WTC11 (cell line): ENCODE results near the gene ITPR1. TPM values are rescaled to one million over a fixed set of nuclear protein-coding genes. Genes with fewer than 3 reads are reported as not detected.

Experiments used
- ATAC-seq: fragments of 200-7000 bp; cut with Tn5 transposase; 2 replicates; pipeline ENCODE4 v1.10.0; 2021; ENCODE audit warnings: mild to moderate bottlenecking, moderate library complexity
- CTCF ChIA-PET: fragments of 300-600 bp; sonication (Branson Sonifier 250); formaldehyde crosslinking; loops from one replicate; lab custom pipeline; 2021; ENCODE audit warnings: antibody characterized with exemption; lab: Charles Lee
- POLR2A ChIA-PET: fragments of 350-600 bp; sonication (Branson Sonifier 250); formaldehyde crosslinking; loops from one replicate; lab custom pipeline; 2021; ENCODE audit warnings: antibody characterized with exemption; lab: Charles Lee
- DNase-seq: peaks from one replicate; pipeline ENCODE4 v3.0.0; 2021; ENCODE audit warnings: low spot score
- H3K27ac Mint-ChIP-seq: 2 replicates; pipeline ENCODE4 v1.8.0; 2021; ENCODE audit warnings: mixed read lengths
- H3K27me3 Mint-ChIP-seq: 2 replicates; pipeline ENCODE4 v1.8.0; 2021; ENCODE audit warnings: low read depth, mild to moderate bottlenecking, moderate library complexity, mixed read lengths
- H3K36me3 Mint-ChIP-seq: 2 replicates; pipeline ENCODE4 v1.8.0; 2021; ENCODE audit warnings: mixed read lengths
- H3K4me1 Mint-ChIP-seq: 2 replicates; pipeline ENCODE4 v1.8.0; 2022; ENCODE audit warnings: mixed read lengths
- H3K4me3 Mint-ChIP-seq: 2 replicates; pipeline ENCODE4 v1.8.0; 2021; ENCODE audit warnings: mild to moderate bottlenecking, moderate library complexity, mixed read lengths
- H3K9me3 Mint-ChIP-seq: 2 replicates; pipeline ENCODE4 v1.8.0; 2021; ENCODE audit warnings: mixed read lengths
- ATF2 ChIP-seq: sonication (generic); formaldehyde crosslinking; IDR thresholded peaks from 2 replicates; pipeline ENCODE4 v1.8.1; 2022; ENCODE audit warnings: low read depth, missing genetic modification reagents, borderline replicate concordance
- CBFB ChIP-seq: sonication (generic); formaldehyde crosslinking; IDR thresholded peaks from 2 replicates; pipeline ENCODE4 v1.8.1; 2022; ENCODE audit warnings: mild to moderate bottlenecking, low read depth, missing genetic modification reagents
- CREB1 ChIP-seq: sonication (generic); formaldehyde crosslinking; IDR thresholded peaks from 2 replicates; pipeline ENCODE4 v1.8.0; 2023; ENCODE audit warnings: mild to moderate bottlenecking, missing genetic modification reagents
- E2F1 ChIP-seq: sonication (generic); formaldehyde crosslinking; IDR thresholded peaks from 2 replicates; pipeline ENCODE4 v1.8.0; 2022; ENCODE audit warnings: mild to moderate bottlenecking, missing genetic modification reagents
- E2F5 ChIP-seq: sonication (generic); formaldehyde crosslinking; IDR thresholded peaks from 2 replicates; pipeline ENCODE4 v1.8.1; 2022; ENCODE audit warnings: mild to moderate bottlenecking, moderate library complexity, missing genetic modification reagents
- ESRRA ChIP-seq: sonication (generic); formaldehyde crosslinking; IDR thresholded peaks from 2 replicates; pipeline ENCODE4 v1.8.1; 2022; ENCODE audit warnings: mild to moderate bottlenecking, missing genetic modification reagents, borderline replicate concordance
- FOXP4 ChIP-seq: sonication (generic); formaldehyde crosslinking; IDR thresholded peaks from 2 replicates; pipeline ENCODE4 v1.8.0; 2022; ENCODE audit warnings: mild to moderate bottlenecking, missing genetic modification reagents
- GABPB1 ChIP-seq: sonication (generic); formaldehyde crosslinking; IDR thresholded peaks from 2 replicates; pipeline ENCODE4 v1.8.1; 2023; ENCODE audit warnings: mild to moderate bottlenecking, missing genetic modification reagents
- JUN ChIP-seq: sonication (generic); formaldehyde crosslinking; IDR thresholded peaks from 2 replicates; pipeline ENCODE4 v1.8.0; 2023; ENCODE audit warnings: mild to moderate bottlenecking, missing genetic modification reagents
- MLX ChIP-seq: sonication (generic); formaldehyde crosslinking; IDR thresholded peaks from 2 replicates; pipeline ENCODE4 v1.8.1; 2023; ENCODE audit warnings: mild to moderate bottlenecking, missing genetic modification reagents, moderate library complexity
- OVOL2 ChIP-seq: fragments of 250-450 bp; sonication (Bioruptor Pico); IDR thresholded peaks from 2 replicates; pipeline ENCODE4 v1.9.0; 2021; ENCODE audit warnings: mild to moderate bottlenecking, borderline replicate concordance
- PRRX2 ChIP-seq: fragments of 250-450 bp; sonication (Bioruptor Pico); IDR thresholded peaks from 2 replicates; pipeline ENCODE4 v1.8.0; 2021; ENCODE audit warnings: mild to moderate bottlenecking
- SOX15 ChIP-seq: fragments of 250-450 bp; sonication (Bioruptor Pico); IDR thresholded peaks from 2 replicates; pipeline ENCODE4 v1.9.0; 2021; ENCODE audit warnings: mild to moderate bottlenecking
- ZBTB21 ChIP-seq: sonication (generic); formaldehyde crosslinking; IDR thresholded peaks from 2 replicates; pipeline ENCODE4 v1.8.1; 2023; ENCODE audit warnings: mild to moderate bottlenecking, missing genetic modification reagents, borderline replicate concordance
- ZNF423 ChIP-seq: fragments of 250-450 bp; sonication (Bioruptor Pico); IDR thresholded peaks from 2 replicates; pipeline ENCODE4 v2.1.2; 2022; ENCODE audit warnings: mild to moderate bottlenecking, moderate library complexity
- ZNF532 ChIP-seq: fragments of 250-450 bp; sonication (Bioruptor Pico); IDR thresholded peaks from 2 replicates; pipeline ENCODE4 v1.9.0; 2021; ENCODE audit warnings: mild to moderate bottlenecking, borderline replicate concordance
- total RNA-seq: library from RNA; stranded (reverse); gene quantifications from 3 replicates; pipeline ENCODE4 v1.2.3, GENCODE V29; 2021
- TF ChIP-seq, protein P1 (sequence below): sonication (generic); formaldehyde crosslinking; conservative IDR thresholded peaks from 2 replicates; pipeline ENCODE4 v1.8.1; 2022; ENCODE audit warnings: mild to moderate bottlenecking, missing genetic modification reagents
- TF ChIP-seq, protein P2 (sequence below): fragments of 250-450 bp; sonication (Bioruptor Pico); IDR thresholded peaks from 2 replicates; pipeline ENCODE4 v1.9.0; 2021; ENCODE audit warnings: moderate library complexity, mild to moderate bottlenecking, inconsistent platforms, borderline replicate concordance
- TF ChIP-seq, protein P3 (sequence below): sonication (generic); formaldehyde crosslinking; IDR thresholded peaks from 2 replicates; pipeline ENCODE4 v1.8.1; 2023; ENCODE audit warnings: mild to moderate bottlenecking, missing genetic modification reagents, moderate library complexity
- TF ChIP-seq, protein P4 (sequence below): sonication (generic); formaldehyde crosslinking; IDR thresholded peaks from 2 replicates; pipeline ENCODE4 v1.8.1; 2023; ENCODE audit warnings: mild to moderate bottlenecking, missing genetic modification reagents

ITPR1 gene
- total RNA-seq, 1 experiment from 2014 or later: 11.8 TPM

DNA sequence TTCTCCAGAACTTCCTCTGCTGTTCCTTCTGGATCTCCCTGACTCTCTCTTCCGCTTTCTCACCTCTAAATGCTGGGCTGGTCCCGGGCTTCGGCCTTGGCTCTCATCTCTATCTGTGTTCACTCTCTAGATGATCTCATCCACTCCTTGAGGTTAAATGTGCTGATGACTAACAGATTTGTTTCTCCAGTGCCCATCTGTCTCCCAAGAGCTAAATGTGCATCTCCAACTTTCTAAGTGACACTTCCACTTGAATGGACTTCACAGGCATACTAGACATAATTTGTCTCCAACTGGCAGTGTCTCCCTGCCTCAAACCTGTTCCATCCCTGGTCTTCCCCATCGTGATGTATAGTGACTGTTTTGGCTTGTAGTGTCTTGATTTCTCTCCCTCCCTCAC is 95.3 kb downstream of the ITPR1 start (continued):
- TF ChIP-seq E2F1 (CRISPR knock-in tag) (no peak), FOXP4 (CRISPR knock-in tag) (no peak), ESRRA (CRISPR knock-in tag) (no peak), ZNF532 (CRISPR knock-in tag) (no peak), OVOL2 (no peak)
- TF ChIP-seq, protein P1, sequence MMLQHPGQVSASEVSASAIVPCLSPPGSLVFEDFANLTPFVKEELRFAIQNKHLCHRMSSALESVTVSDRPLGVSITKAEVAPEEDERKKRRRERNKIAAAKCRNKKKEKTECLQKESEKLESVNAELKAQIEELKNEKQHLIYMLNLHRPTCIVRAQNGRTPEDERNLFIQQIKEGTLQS: no peak
- TF ChIP-seq, all 79 proteins: peak for 0

- ATAC-seq: no peak
- Mint-ChIP-seq H3K4me3 (no peak overlapping the region), H3K27me3 (no peaks in the 10 kb centered on the region), H3K27ac (0 out of 2 replicates have a peak overlapping the region, but pooled peaks have one; percentile 30), H3K9me3 (peaks cover 8% of the 10 kb centered on the region), H3K4me1 (peaks cover 38% of the 10 kb centered on the region), H3K36me3 (no peaks in the 10 kb centered on the region)
- DNase-seq: no peak
- ChIA-PET POLR2A (no interaction called here), CTCF (interaction anchor here (0.7 kb wide), 2 partner anchors 96 to 239 kb away, joined by 3 read pairs; no protein-coding TSS in a partner anchor)
- no peak for TF ChIP-seq ZBTB21 (CRISPR knock-in tag)
- TF ChIP-seq ZNF423 (CRISPR knock-in tag): no peak
- no peak for TF ChIP-seq E2F5 (CRISPR knock-in tag)
- TF ChIP-seq, protein P2, sequence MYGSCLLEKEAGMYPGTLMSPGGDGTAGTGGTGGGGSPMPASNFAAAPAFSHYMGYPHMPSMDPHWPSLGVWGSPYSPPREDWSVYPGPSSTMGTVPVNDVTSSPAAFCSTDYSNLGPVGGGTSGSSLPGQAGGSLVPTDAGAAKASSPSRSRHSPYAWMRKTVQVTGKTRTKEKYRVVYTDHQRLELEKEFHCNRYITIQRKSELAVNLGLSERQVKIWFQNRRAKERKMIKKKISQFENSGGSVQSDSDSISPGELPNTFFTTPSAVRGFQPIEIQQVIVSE (CRISPR knock-in tag): no peak
- no peak for TF ChIP-seq PRRX2
- no peak for TF ChIP-seq SOX15 (CRISPR knock-in tag)
- no peak for TF ChIP-seq CREB1 (CRISPR knock-in tag)
- TF ChIP-seq, protein P3, sequence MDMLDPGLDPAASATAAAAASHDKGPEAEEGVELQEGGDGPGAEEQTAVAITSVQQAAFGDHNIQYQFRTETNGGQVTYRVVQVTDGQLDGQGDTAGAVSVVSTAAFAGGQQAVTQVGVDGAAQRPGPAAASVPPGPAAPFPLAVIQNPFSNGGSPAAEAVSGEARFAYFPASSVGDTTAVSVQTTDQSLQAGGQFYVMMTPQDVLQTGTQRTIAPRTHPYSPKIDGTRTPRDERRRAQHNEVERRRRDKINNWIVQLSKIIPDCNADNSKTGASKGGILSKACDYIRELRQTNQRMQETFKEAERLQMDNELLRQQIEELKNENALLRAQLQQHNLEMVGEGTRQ (CRISPR knock-in tag): no peak
- no peak for TF ChIP-seq CBFB
- no peak for TF ChIP-seq ATF2 (CRISPR knock-in tag)
- TF ChIP-seq GABPB1: no peak
- TF ChIP-seq JUN (CRISPR knock-in tag): no peak
- TF ChIP-seq, protein P4, sequence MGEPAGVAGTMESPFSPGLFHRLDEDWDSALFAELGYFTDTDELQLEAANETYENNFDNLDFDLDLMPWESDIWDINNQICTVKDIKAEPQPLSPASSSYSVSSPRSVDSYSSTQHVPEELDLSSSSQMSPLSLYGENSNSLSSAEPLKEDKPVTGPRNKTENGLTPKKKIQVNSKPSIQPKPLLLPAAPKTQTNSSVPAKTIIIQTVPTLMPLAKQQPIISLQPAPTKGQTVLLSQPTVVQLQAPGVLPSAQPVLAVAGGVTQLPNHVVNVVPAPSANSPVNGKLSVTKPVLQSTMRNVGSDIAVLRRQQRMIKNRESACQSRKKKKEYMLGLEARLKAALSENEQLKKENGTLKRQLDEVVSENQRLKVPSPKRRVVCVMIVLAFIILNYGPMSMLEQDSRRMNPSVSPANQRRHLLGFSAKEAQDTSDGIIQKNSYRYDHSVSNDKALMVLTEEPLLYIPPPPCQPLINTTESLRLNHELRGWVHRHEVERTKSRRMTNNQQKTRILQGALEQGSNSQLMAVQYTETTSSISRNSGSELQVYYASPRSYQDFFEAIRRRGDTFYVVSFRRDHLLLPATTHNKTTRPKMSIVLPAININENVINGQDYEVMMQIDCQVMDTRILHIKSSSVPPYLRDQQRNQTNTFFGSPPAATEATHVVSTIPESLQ (CRISPR knock-in tag): no peak
- TF ChIP-seq MLX: no peak
Measured at GRCh38 chr3:4589475-4590097, 96.4 kb downstream of the ITPR1 start.
